GM12878 (cell line): ENCODE results near the gene IL17RC. TPM values are rescaled to one million over a fixed set of nuclear protein-coding genes. Genes with fewer than 3 reads are reported as not detected.
A peak's percentile ranks its signal among the peaks of the same experiment; 100 is the strongest.

ENCODE experiments used
- ATAC-seq: fragments of 200-7000 bp; cut with Tn5 transposase; 3 replicates; pipeline ENCODE4 v1.9.1; 2020; ENCODE audit warnings: mild to moderate bottlenecking, moderate library complexity
- BruUV-seq: library from RNA; stranded (reverse); fragments of 400-500 nt; replicated peaks from 2 replicates; lab custom pipeline; 2021; lab: Mats Ljungman, UMichigan
- CTCF ChIA-PET: fragments of 300-600 bp; sonication (Branson Sonifier 250); formaldehyde crosslinking; extraction: SDS; loops from one replicate; lab custom pipeline; 2021; ENCODE audit warnings: inconsistent platforms; lab: Yijun Ruan, JAX
- POLR2A ChIA-PET: fragments of 350-600 bp; formaldehyde crosslinking; extraction: SDS; loops from one replicate; lab custom pipeline; 2021; ENCODE audit warnings: inconsistent platforms; lab: Charles Lee
- RAD21 ChIA-PET: fragments of 300-600 bp; sonication (Branson Sonifier 250); formaldehyde crosslinking; loops from one replicate; lab custom pipeline; 2023; ENCODE audit warnings: antibody characterized with exemption; ENCODE audit not compliant: unreplicated experiment; lab: Charles Lee
- SMC1A ChIA-PET: fragments of 300-600 bp; sonication (Branson Sonifier 250); formaldehyde crosslinking; loops from one replicate; lab custom pipeline; 2023; ENCODE audit not compliant: unreplicated experiment, uncharacterized antibody; lab: Charles Lee
- DNase-seq: peaks from one replicate; pipeline ENCODE4 v3.0.0-alpha.2; 2011; ENCODE audit warnings: low read depth, low spot score
- FAIRE-seq: peaks from 3 replicates; lab custom pipeline; 2011; peaks lifted over from hg19 to GRCh38; lab: Jason Lieb, UNC
- H2AFZ ChIP-seq: 2 replicates; pipeline ENCODE4 v1.6.0; 2011; ENCODE audit warnings: low read depth, low read length, control low read depth; ENCODE audit not compliant: control insufficient read depth
- H3K27ac ChIP-seq: 2 replicates; pipeline ENCODE4 v1.5.1; 2011; ENCODE audit warnings: control low read depth; ENCODE audit not compliant: control insufficient read depth, insufficient read depth
- H3K27me3 ChIP-seq, 2 experiments: replicated peaks in 1 of 2; 2 replicates each; pipeline versions ENCODE4 v1.6.0 to v1.6.1; 2011; ENCODE audit warnings: low read length in 1 of 2; ENCODE audit not compliant: control insufficient read depth in 2 of 2, insufficient read depth in 2 of 2
- H3K36me3 ChIP-seq, 2 experiments: 2 replicates each; pipeline ENCODE4 v1.5.1; 2011; ENCODE audit warnings: low read length in 1 of 2; ENCODE audit not compliant: control insufficient read depth in 2 of 2, insufficient read depth in 2 of 2
- H3K4me1 ChIP-seq: 2 replicates; pipeline ENCODE4 v1.6.1; 2011; ENCODE audit warnings: mild to moderate bottlenecking, low read length, moderate library complexity, mixed read lengths; ENCODE audit not compliant: control insufficient read depth, insufficient read depth
- H3K4me2 ChIP-seq: 2 replicates; pipeline ENCODE4 v1.6.0; 2011; ENCODE audit warnings: control low read depth; ENCODE audit not compliant: control insufficient read depth, insufficient read depth
- H3K4me3 ChIP-seq: fragments of 200-600 bp; sonication (generic); 2 replicates; pipeline ENCODE4 v1.5.1; 2016
- H3K79me2 ChIP-seq: 2 replicates; pipeline ENCODE4 v1.6.0; 2011; ENCODE audit warnings: low read length; ENCODE audit not compliant: control insufficient read depth, insufficient read depth
- H3K9ac ChIP-seq: 2 replicates; pipeline ENCODE4 v1.8.0; 2011; ENCODE audit warnings: low read length, control low read depth, mixed read lengths; ENCODE audit not compliant: control insufficient read depth, insufficient read depth
- H3K9me3 ChIP-seq: replicated peaks from 3 replicates; pipeline ENCODE4 v1.5.1; 2011; ENCODE audit warnings: mild to moderate bottlenecking, low read length; ENCODE audit not compliant: control insufficient read depth, insufficient read depth
- H4K20me1 ChIP-seq: 2 replicates; pipeline ENCODE4 v1.6.0; 2011; ENCODE audit not compliant: control insufficient read depth, insufficient read depth
- BRCA1 ChIP-seq: IDR thresholded peaks from 2 replicates; pipeline ENCODE4 v1.6.1; 2011; ENCODE audit warnings: low read depth, low read length, improper control_type of control experiment
- ETV6 ChIP-seq, 2 experiments: fragments of 450-650 bp in 1 of 2; IDR thresholded peaks in 1 of 2; conservative IDR thresholded peaks in 1 of 2; 2 replicates each; pipeline ENCODE4 v1.6.1; 2014; ENCODE audit warnings: antibody characterized with exemption in 1 of 2, borderline replicate concordance in 1 of 2, low read depth in 1 of 2, mild to moderate bottlenecking in 1 of 2, moderate library complexity in 1 of 2
- HCFC1 ChIP-seq: fragments of 150-350 bp; IDR thresholded peaks from 2 replicates; pipeline ENCODE4 v1.6.1; 2014; ENCODE audit warnings: low read length
- KLF5 ChIP-seq: fragments of 450-650 bp; IDR thresholded peaks from 2 replicates; pipeline ENCODE4 v1.6.1; 2014; ENCODE audit warnings: mild to moderate bottlenecking; ENCODE audit not compliant: partially characterized antibody
- MXI1 ChIP-seq: fragments of 150-350 bp; IDR thresholded peaks from 2 replicates; pipeline ENCODE4 v1.6.1; 2011; ENCODE audit warnings: low read depth, mild to moderate bottlenecking, inconsistent platforms, low read length, improper control_type of control experiment
- MYC ChIP-seq: IDR thresholded peaks from 2 replicates; pipeline ENCODE4 v1.6.1; 2011; ENCODE audit warnings: mild to moderate bottlenecking, low read length, moderate library complexity, inconsistent platforms; ENCODE audit not compliant: insufficient read depth, insufficient replicate concordance, insufficient read length, severe bottlenecking
- NR2C1 ChIP-seq: fragments of 450-650 bp; IDR thresholded peaks from 2 replicates; pipeline ENCODE4 v1.6.1; 2017; ENCODE audit warnings: antibody characterized with exemption, mild to moderate bottlenecking, moderate library complexity
- RAD51 ChIP-seq: fragments of 450-650 bp; IDR thresholded peaks from 2 replicates; pipeline ENCODE4 v1.6.1; 2016; ENCODE audit warnings: moderate library complexity, mild to moderate bottlenecking, inconsistent platforms
- SIN3A ChIP-seq: IDR thresholded peaks from 2 replicates; pipeline ENCODE4 v1.6.1; 2012; ENCODE audit warnings: low read depth, low read length, improper control_type of control experiment
- SIX5 ChIP-seq: IDR thresholded peaks from 2 replicates; pipeline ENCODE4 v1.6.1; 2011; ENCODE audit warnings: mild to moderate bottlenecking, low read depth, low read length, moderate library complexity; ENCODE audit not compliant: severe bottlenecking
- TARDBP ChIP-seq: IDR thresholded peaks from 2 replicates; pipeline ENCODE4 v1.6.1; 2016; ENCODE audit warnings: borderline replicate concordance
- ZNF207 ChIP-seq: fragments of 450-650 bp; IDR thresholded peaks from 2 replicates; pipeline ENCODE4 v1.6.1; 2014; ENCODE audit warnings: antibody characterized with exemption, mild to moderate bottlenecking, borderline replicate concordance
- ZNF24 ChIP-seq: fragments of 450-650 bp; IDR thresholded peaks from 2 replicates; pipeline ENCODE4 v1.6.1; 2017; ENCODE audit warnings: antibody characterized with exemption, mild to moderate bottlenecking
- WGBS: methylation state at CpG from one replicate; pipeline ENCODE4 v1.1.6; 2016; ENCODE audit warnings: low lambda C conversion rate; ENCODE audit not compliant: insufficient replicate concordance, insufficient coverage; ENCODE audit errors: missing lambda C conversion rate; 5-methylcytosine and 5-hydroxymethylcytosine counted together
- in situ Hi-C: fragments of 300-500 bp; cut with MboI; formaldehyde crosslinking; loops from 9 replicates; pipeline ENCODE4 v1.14.3; 2018; ENCODE audit warnings: mixed read lengths
- intact Hi-C: fragments of 100-400 bp; cut with micrococcal nuclease; formaldehyde crosslinking; loops from one replicate; pipeline ENCODE4 v1.14.2; 2022; ENCODE audit not compliant: unreplicated experiment
- polyA plus RNA-seq, 11 experiments: library from polyadenylated mRNA; depleted of rRNA in 4 of 11; unstranded in 6 of 11; stranded (reverse) in 5 of 11; fragments of >200 nt; fragmentation: Nextera tagmentation in 4 of 11; fragmentation: Illumina TruSeq in 1 of 11; extraction: Ambion mirVana in 4 of 11; extraction: Trizol in 1 of 11; gene quantifications; 1 replicate in 1 of 11; 2 replicates in 10 of 11; pipeline versions ENCODE4 v1.2.1 to v1.2.3, GENCODE V29; 2011 to 2016; ENCODE audit warnings: inconsistent platforms in 2 of 11, missing spikeins in 2 of 11, low read depth in 1 of 11
- total RNA-seq, 4 experiments: library from RNA; depleted of rRNA in 3 of 4; stranded (reverse); fragments of >200 nt in 3 of 4; fragmentation: Illumina TruSeq in 1 of 4; extraction: Trizol in 1 of 4; gene quantifications; 2 replicates each; pipeline versions ENCODE4 v1.2.1 to v1.2.3, GENCODE V29; 2013 to 2021
- TF ChIP-seq, protein P1 (sequence below): IDR thresholded peaks from 2 replicates; pipeline ENCODE4 v1.6.1; 2012; ENCODE audit warnings: low read length, inconsistent platforms
- TF ChIP-seq, protein P2 (sequence below): IDR thresholded peaks from 2 replicates; pipeline ENCODE4 v1.6.1; 2011; ENCODE audit warnings: mild to moderate bottlenecking, low read depth, low read length, moderate library complexity; ENCODE audit not compliant: insufficient replicate concordance
- TF ChIP-seq, protein P3 (sequence below): IDR thresholded peaks from 2 replicates; pipeline ENCODE4 v1.6.1; 2011; ENCODE audit warnings: borderline replicate concordance, low read depth, mild to moderate bottlenecking, moderate library complexity, low read length; ENCODE audit not compliant: insufficient read depth, poor library complexity, severe bottlenecking
- TF ChIP-seq, protein P4 (sequence below): fragments of 450-650 bp; formaldehyde crosslinking; IDR thresholded peaks from 2 replicates; pipeline ENCODE4 v1.4.0; 2022; ENCODE audit warnings: mild to moderate bottlenecking, moderate library complexity

Gene IL17RC
- total and polyA plus RNA-seq, 10 of the 15 experiments (the other 5 are each of a cell fraction or from before 2014, with no cell fraction given), result 0.07 to 4.4 (median 0.34) TPM; not detected in 3

GRCh38 chr3:9916346-9916733 is 558 bp upstream of the IL17RC start:
- TF ChIP-seq ZNF24 (no peak), TARDBP (no peak), BRCA1 (no peak), MXI1 (no peak), ZNF207 (no peak), HCFC1 (no peak), SIN3A (no peak), SIX5 (no peak), RAD51 (no peak), KLF5 (no peak), MYC (no peak), NR2C1 (no peak), ETV6 (conservative IDR thresholded peaks at IDR 0.05 in 1 of 2, IDR thresholded peaks at IDR 0.05 in 1 of 2; ENCODE audit: borderline replicate concordance in 1 of 2, low read depth in 1 of 2) (no peak)
- TF ChIP-seq, protein P1, sequence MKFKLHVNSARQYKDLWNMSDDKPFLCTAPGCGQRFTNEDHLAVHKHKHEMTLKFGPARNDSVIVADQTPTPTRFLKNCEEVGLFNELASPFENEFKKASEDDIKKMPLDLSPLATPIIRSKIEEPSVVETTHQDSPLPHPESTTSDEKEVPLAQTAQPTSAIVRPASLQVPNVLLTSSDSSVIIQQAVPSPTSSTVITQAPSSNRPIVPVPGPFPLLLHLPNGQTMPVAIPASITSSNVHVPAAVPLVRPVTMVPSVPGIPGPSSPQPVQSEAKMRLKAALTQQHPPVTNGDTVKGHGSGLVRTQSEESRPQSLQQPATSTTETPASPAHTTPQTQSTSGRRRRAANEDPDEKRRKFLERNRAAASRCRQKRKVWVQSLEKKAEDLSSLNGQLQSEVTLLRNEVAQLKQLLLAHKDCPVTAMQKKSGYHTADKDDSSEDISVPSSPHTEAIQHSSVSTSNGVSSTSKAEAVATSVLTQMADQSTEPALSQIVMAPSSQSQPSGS, result no peak
- TF ChIP-seq, protein P2, sequence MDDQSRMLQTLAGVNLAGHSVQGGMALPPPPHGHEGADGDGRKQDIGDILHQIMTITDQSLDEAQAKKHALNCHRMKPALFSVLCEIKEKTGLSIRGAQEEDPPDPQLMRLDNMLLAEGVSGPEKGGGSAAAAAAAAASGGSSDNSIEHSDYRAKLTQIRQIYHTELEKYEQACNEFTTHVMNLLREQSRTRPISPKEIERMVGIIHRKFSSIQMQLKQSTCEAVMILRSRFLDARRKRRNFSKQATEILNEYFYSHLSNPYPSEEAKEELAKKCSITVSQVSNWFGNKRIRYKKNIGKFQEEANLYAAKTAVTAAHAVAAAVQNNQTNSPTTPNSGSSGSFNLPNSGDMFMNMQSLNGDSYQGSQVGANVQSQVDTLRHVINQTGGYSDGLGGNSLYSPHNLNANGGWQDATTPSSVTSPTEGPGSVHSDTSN, result no peak
- TF ChIP-seq, protein P3, sequence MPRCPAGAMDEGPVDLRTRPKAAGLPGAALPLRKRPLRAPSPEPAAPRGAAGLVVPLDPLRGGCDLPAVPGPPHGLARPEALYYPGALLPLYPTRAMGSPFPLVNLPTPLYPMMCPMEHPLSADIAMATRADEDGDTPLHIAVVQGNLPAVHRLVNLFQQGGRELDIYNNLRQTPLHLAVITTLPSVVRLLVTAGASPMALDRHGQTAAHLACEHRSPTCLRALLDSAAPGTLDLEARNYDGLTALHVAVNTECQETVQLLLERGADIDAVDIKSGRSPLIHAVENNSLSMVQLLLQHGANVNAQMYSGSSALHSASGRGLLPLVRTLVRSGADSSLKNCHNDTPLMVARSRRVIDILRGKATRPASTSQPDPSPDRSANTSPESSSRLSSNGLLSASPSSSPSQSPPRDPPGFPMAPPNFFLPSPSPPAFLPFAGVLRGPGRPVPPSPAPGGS, result no peak
- TF ChIP-seq, protein P4, sequence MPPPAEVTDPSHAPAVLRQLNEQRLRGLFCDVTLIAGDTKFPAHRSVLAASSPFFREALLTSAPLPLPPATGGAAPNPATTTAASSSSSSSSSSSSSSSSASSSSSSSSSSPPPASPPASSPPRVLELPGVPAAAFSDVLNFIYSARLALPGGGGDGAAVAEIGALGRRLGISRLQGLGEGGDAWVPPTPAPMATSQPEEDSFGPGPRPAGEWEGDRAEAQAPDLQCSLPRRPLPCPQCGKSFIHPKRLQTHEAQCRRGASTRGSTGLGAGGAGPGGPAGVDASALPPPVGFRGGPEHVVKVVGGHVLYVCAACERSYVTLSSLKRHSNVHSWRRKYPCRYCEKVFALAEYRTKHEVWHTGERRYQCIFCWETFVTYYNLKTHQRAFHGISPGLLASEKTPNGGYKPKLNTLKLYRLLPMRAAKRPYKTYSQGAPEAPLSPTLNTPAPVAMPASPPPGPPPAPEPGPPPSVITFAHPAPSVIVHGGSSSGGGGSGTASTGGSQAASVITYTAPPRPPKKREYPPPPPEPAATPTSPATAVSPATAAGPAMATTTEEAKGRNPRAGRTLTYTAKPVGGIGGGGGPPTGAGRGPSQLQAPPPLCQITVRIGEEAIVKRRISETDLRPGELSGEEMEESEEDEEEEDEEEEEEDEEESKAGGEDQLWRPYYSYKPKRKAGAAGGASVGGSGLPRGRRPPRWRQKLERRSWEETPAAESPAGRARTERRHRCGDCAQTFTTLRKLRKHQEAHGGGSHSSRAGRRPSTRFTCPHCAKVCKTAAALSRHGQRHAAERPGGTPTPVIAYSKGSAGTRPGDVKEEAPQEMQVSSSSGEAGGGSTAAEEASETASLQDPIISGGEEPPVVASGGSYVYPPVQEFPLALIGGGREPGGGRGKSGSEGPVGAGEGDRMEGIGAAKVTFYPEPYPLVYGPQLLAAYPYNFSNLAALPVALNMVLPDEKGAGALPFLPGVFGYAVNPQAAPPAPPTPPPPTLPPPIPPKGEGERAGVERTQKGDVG (CRISPR knock-in tag), result no peak
- TF ChIP-seq, all 136 proteins: peak for 0
- 81% methylated on average over 7 of the region's 7 CpGs for WGBS
- in situ Hi-C loops, result no loop called here
- SMC1A ChIA-PET, result interaction anchor here (0.5 kb wide), 1 partner anchor 16 kb away, joined by 3 read pairs; no protein-coding TSS in a partner anchor
- intact Hi-C loops, result no loop called here
- H3K27me3 ChIP-seq, result peaks cover 0 to 2% of the 10 kb centered on the region in 2 experiments; a peak in 1 of 4 replicates
- H3K79me2 ChIP-seq, result no peaks in the 10 kb centered on the region
- H3K27ac ChIP-seq, result no peak overlapping the region
- ATAC-seq, result no peak
- H2AFZ ChIP-seq, result no peak overlapping the region; the same call in 1 of the 2 replicates
- H3K36me3 ChIP-seq, result no peaks in the 10 kb centered on the region
- no peaks in the 10 kb centered on the region for H3K9me3 ChIP-seq
- H3K4me1 ChIP-seq, result peaks cover 10% of the 10 kb centered on the region
- peak overlapping the region; percentile 21 for H3K4me2 ChIP-seq
- no peak overlapping the region for H3K9ac ChIP-seq
- FAIRE-seq, result no peak
- no TSS peak for BruUV-seq
- CTCF ChIA-PET, result interaction anchor here (1.0 to 4.4 kb wide), 2 partner anchors 17 to 27 kb away, joined by 3 to 31 read pairs; partner anchors contain the start of gene CRELD1
- H3K4me3 ChIP-seq, result no peak overlapping the region
- POLR2A ChIA-PET, result interaction anchor here (1.1 kb wide), 1 partner anchor 19 kb away, joined by 3 read pairs; no protein-coding TSS in a partner anchor
- RAD21 ChIA-PET, result interaction anchor here (1.2 kb wide), 1 partner anchor 17 kb away, joined by 5 read pairs; the partner anchor contains the start of gene CRELD1
- no peak for DNase-seq
- no peaks in the 10 kb centered on the region for H4K20me1 ChIP-seq
